HepG2 (cell line): ENCODE data around the gene ADGRL2.

Source experiments
- CBX2 ChIP-seq, 2 experiments: fragments of 200-600 bp in 1 of 2; sonication (generic); formaldehyde crosslinking in 1 of 2; IDR thresholded peaks; 2 replicates each; pipeline versions ENCODE4 v1.7.0 to v1.8.1; 2018 to 2022; ENCODE audit warnings: low read depth in 2 of 2, low read length in 1 of 2, mild to moderate bottlenecking in 1 of 2, missing genetic modification reagents in 1 of 2
- HMGXB4 ChIP-seq, 2 experiments: sonication (generic) in 1 of 2; formaldehyde crosslinking in 1 of 2; IDR thresholded peaks; 2 replicates each; pipeline versions ENCODE4 v1.4.0 to v1.6.1; 2018 to 2020; ENCODE audit warnings: missing genetic modification reagents in 2 of 2, borderline replicate concordance in 1 of 2, low read depth in 1 of 2, mild to moderate bottlenecking in 1 of 2, missing biosample characterization in 1 of 2
- POLR2A ChIP-seq, 2 experiments: IDR thresholded peaks; 2 replicates each; pipeline ENCODE4 v1.6.1; 2011; ENCODE audit warnings: low read depth in 2 of 2, low read length in 2 of 2, mild to moderate bottlenecking in 1 of 2, moderate library complexity in 1 of 2; ENCODE audit not compliant: insufficient read depth in 1 of 2
- TEAD2 ChIP-seq: sonication (generic); formaldehyde crosslinking; IDR thresholded peaks from 2 replicates; pipeline ENCODE4 v1.9.0; 2021; ENCODE audit warnings: missing genetic modification reagents
- TF ChIP-seq, protein P1 (sequence below): sonication (generic); formaldehyde crosslinking; IDR thresholded peaks from 2 replicates; pipeline ENCODE4 v1.4.0; 2020; ENCODE audit warnings: mild to moderate bottlenecking, low read depth, missing genetic modification reagents

DNA sequence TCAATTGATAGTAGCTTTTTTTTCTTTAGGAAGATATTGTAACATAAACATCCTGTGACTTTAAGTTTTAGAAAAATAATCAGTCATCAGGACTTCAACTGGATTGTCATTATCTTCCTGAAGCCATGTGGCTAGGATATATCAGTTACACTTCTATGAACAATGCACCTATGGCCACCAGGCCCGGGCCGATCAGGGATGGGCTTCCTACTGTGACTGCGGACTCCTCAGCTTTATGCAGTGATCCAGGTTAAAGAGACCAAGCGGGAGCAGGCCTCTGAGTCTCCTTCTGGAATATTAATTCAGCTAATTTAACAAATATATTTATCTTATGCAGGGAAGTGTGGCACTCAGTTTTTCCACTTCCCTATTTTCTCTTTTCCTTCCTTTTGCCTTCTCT is 200.6 kb downstream of the ADGRL2 start:
- no peak for TF ChIP-seq POLR2A (IDR thresholded peaks at IDR 0.05; ENCODE audit: insufficient read depth in 1 of 2, low read depth in 2 of 2, low read length in 2 of 2)
- no peak for TF ChIP-seq CBX2 (IDR thresholded peaks at IDR 0.05; ENCODE audit: low read depth, low read length)
- TF ChIP-seq CBX2 (CRISPR knock-in tag; IDR thresholded peaks at IDR 0.05; ENCODE audit: low read depth) = no peak
- no peak for TF ChIP-seq HMGXB4 (CRISPR knock-in tag; IDR thresholded peaks at IDR 0.05; ENCODE audit: borderline replicate concordance in 1 of 2, low read depth in 1 of 2)
- TF ChIP-seq, protein P1, sequence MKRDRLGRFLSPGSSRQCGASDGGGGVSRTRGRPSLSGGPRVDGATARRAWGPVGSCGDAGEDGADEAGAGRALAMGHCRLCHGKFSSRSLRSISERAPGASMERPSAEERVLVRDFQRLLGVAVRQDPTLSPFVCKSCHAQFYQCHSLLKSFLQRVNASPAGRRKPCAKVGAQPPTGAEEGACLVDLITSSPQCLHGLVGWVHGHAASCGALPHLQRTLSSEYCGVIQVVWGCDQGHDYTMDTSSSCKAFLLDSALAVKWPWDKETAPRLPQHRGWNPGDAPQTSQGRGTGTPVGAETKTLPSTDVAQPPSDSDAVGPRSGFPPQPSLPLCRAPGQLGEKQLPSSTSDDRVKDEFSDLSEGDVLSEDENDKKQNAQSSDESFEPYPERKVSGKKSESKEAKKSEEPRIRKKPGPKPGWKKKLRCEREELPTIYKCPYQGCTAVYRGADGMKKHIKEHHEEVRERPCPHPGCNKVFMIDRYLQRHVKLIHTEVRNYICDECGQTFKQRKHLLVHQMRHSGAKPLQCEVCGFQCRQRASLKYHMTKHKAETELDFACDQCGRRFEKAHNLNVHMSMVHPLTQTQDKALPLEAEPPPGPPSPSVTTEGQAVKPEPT = no peak
- TF ChIP-seq TEAD2 (CRISPR knock-in tag) = no peak
